AG09309 (cell line): ENCODE measurements around the gene NME8.

Experiments
- DNase-seq: peaks from one replicate; pipeline ENCODE4 v3.0.0-alpha.2; 2010; ENCODE audit warnings: low read depth
- H3K4me3 ChIP-seq: 2 replicates; pipeline ENCODE4 v1.5.1; 2011; ENCODE audit warnings: mild to moderate bottlenecking, low read depth, low read length, moderate library complexity; ENCODE audit not compliant: control insufficient read depth
- CTCF ChIP-seq: IDR thresholded peaks from 2 replicates; pipeline ENCODE4 v1.5.1; 2011; ENCODE audit warnings: mild to moderate bottlenecking, low read depth, low read length, inconsistent platforms; ENCODE audit not compliant: insufficient read depth, control insufficient read depth; ENCODE audit errors: missing control alignments

The NME8 gene

GRCh38 chr7:37831244-37831643 lies 17.2 kb upstream of the NME8 start:
- TF ChIP-seq CTCF: no peak
- no peak for DNase-seq
- no peak overlapping the region for H3K4me3 ChIP-seq

DNA sequence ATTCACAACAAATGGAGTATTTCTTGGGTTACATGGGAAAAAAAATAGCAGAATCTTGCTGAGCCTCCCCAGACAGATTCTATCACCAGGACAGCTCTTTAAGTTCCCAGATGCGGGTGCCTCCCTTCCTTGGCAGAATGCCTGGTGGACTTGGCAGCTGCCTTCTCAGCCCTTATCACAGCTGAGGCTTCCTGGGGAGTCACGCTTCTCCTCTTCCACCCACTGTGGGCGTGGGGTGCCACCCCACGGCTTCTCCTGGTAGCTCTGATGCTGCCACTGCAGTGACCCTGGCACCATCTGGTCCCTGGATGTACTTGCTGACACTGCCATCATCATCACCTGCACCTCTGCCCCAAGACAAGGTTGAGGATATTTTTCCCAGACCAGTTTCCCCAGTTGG lies 16.2 kb upstream of the NME8 start:
- no peak overlapping the region for H3K4me3 ChIP-seq
- TF ChIP-seq CTCF: no peak
- no peak for DNase-seq

- peak; percentile 66 for TF ChIP-seq CTCF
- H3K4me3 ChIP-seq: peak overlapping the region; percentile 38
- DNase-seq: peak; percentile 13
Observed at GRCh38 chr7:37833107-37833817, 15.1 kb upstream of the NME8 start.

- no peak overlapping the region for H3K4me3 ChIP-seq
- TF ChIP-seq CTCF: no peak
- no peak for DNase-seq
Observed at GRCh38 chr7:37833818-37834146, 14.6 kb upstream of the NME8 start.

DNA sequence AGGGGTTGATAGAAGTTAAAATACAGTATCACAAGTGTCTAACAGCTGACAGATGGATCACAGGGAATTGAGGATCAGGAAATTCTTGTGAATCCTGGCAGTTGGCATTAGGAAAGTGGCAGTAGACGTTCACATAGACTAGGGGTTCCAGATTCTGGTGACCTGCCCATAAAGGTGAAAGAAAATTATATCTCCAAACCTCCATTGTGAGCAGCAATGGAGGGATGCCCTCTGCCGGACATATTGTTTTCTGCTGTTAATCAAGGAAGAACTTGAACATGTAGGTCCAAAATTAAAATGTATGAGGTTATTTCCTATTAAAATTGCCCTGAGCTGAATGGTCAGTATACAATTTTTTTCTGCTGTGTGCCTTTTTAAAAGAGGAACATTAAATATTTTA lies 5.1 kb downstream of the NME8 start:
- TF ChIP-seq CTCF: peak; percentile 21
- H3K4me3 ChIP-seq: no peak overlapping the region
- no peak for DNase-seq

GRCh38 chr7:37882086-37882485 lies 33.7 kb downstream of the NME8 start:
- no peak for DNase-seq
- H3K4me3 ChIP-seq: no peak overlapping the region
- TF ChIP-seq CTCF: no peak

GRCh38 chr7:37893359-37893758 lies 45.0 kb downstream of the NME8 start:
- no peak for DNase-seq
- TF ChIP-seq CTCF: no peak
- no peak overlapping the region for H3K4me3 ChIP-seq
